HL-60/S4 treated with retinoic acid at 250 ng/mL for 4 days and 3 days (cell line): Measurements from ENCODE around the gene FOXN3.

Experiments used
- in situ Hi-C: fragments of 300-500 bp; cut with MboI; formaldehyde crosslinking; loops from 2 replicates; pipeline ENCODE4 v1.7.0; 2022; ENCODE audit warnings: low sequenced_read_pairs

The FOXN3 gene, protein sequence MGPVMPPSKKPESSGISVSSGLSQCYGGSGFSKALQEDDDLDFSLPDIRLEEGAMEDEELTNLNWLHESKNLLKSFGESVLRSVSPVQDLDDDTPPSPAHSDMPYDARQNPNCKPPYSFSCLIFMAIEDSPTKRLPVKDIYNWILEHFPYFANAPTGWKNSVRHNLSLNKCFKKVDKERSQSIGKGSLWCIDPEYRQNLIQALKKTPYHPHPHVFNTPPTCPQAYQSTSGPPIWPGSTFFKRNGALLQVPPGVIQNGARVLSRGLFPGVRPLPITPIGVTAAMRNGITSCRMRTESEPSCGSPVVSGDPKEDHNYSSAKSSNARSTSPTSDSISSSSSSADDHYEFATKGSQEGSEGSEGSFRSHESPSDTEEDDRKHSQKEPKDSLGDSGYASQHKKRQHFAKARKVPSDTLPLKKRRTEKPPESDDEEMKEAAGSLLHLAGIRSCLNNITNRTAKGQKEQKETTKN

DNA sequence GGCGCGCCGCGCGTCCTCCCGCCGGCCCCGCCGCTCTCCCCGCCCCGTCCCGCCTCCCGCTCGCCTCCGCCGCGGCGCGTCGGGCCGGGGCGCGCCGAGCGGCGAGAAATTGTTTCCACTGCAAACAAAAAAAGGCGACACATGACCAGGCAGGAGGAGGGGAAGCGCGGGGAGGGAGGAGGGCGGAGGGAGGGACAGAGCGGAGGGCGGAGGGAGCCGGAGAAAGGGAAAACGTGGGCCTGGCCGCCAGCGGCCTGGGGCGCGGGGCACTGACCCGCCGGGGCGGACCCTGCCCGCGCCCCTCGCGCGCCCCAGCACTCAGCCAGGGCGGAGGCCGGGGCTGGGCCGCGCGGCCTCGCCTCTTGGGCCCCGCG, at the start of gene FOXN3:
TSS of gene FOXN3 (minus strand) at position 143 of the 374 bp plus-strand sequence. CDS start 4,757 bp downstream, outside the sequence.
- in situ Hi-C loops: loop anchor here (25.0 kb wide), 1 partner anchor 495 kb away; no protein-coding TSS in a partner anchor

DNA sequence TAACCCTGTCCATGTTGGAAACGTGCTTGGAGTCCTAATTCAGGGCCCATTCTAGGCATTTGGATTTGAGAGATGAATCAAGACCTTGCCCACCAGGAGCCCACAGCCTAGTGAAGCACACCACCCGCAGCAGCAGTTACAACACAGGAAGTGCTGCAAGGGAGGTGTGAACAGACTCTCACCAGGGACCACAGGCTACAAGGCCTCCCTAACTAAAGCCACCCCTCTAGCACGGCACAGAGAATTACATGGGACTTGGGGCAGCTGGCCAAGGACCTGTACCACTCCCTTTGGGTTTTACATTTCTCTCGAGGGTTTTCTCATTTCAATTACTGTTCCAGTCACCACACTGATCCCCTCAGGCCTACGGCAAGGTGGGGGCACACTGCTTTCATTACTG, 49.5 kb upstream of the FOXN3 start:
- in situ Hi-C loops: no loop called here

DNA sequence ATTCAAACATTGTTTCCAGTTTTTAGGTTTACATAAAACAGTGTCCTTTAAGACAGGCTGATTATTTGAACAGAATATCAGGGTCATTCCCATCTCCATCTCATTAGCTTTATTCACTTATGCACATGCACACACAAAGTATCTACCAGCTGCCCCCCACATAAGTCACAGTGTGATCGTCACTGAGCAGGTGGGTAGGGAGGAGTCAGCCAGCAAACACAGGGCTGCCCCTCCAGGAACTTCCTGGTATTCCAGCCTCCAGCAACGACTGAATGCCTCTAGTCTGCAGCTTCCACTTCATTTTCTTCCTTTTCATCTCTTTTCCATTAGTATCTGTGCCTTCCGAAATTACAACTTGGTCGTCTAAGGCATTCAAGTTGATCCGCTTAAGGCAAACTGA, 48.8 kb upstream of the FOXN3 start:
- in situ Hi-C loops: no loop called here

DNA sequence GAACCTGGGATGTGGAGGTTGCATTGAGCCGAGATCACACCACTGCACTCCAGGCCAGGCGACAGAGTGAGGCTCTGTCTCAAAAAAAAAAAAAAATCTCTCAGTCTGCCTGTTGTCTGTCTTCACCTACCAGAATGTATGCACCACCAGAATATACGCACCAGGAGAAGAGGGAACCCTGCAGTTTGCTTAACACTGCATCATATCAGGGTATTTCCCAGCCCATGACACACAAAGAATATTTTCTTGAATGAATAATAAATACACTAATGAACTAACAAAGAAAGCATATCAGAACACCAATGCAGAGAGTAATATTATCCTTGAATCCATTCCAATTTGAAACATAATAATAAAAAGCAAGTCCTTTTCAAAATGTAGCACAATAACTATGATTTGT, 44.2 kb upstream of the FOXN3 start:
- in situ Hi-C loops: no loop called here

DNA sequence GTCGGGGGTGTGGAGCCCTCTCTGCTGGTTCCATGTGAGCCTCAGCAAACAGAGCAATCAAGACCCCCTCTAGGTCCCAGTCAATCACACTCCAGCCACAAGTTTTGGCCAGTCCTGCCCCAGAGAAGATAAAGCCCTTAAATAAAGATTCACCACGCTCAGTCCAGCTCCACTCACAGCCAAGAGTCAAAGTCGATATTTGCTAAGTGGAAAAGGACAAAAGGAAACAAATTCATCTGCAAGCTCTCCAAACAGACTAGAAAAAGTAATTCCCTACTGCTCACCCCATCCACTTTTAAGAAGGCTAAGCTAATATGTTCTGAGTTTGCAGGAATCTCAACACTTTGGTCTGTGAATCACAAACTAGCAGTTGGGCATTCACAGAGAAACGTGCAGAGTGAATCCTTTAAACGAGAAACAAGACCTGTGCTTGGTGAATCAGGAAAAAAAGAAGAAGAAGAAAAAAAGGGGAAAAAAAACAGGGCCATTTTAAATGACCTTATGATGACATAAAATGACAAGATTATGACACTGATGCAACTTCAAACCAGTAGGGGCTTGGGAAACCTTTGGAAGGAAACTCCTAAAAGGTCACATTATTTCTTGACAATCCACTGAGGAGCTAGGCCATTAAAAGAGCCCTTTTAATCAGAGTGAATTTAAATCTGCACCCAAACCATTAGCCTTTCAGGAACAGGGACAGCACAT, 41.8 kb upstream of the FOXN3 start:
- in situ Hi-C loops: no loop called here

DNA sequence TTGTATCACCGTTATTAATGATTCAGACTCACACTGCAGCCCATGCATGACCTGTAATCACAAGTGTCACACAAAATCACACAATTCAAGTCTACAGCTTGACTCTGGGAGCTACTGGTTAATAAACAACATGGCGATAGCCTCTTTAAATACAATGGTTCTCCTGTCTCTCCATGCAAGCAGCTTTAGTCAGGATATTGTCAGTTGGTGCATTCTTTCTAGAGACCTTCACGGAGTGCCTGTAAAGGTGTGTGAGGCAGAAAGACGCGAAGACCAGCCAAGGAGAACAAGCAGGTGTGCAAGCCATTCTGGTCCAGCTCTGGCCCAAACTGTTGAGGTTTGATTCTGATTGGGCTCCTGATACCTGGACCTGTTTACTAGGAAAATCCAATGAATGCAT, 40.0 kb upstream of the FOXN3 start:
- in situ Hi-C loops: no loop called here

DNA sequence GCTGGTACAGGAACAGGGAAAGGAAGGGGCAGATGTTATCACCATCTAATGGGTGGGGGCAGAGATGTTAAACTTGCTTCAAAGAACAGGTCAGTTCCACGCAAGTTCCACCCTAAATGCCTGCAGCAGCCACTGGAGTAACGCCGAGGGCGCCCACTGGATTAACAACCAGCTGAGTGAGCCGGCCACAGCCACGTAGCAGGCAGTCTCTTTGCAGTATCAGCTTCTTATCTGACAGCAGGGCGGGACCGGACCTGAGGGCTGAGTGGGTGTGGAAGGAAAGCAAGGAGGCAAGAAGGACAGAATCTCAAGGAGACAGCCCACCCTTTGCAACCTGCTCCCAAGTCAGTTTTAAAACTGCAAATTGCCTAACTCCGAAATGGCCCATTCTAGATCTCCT, 38.4 kb upstream of the FOXN3 start:
- in situ Hi-C loops: no loop called here

DNA sequence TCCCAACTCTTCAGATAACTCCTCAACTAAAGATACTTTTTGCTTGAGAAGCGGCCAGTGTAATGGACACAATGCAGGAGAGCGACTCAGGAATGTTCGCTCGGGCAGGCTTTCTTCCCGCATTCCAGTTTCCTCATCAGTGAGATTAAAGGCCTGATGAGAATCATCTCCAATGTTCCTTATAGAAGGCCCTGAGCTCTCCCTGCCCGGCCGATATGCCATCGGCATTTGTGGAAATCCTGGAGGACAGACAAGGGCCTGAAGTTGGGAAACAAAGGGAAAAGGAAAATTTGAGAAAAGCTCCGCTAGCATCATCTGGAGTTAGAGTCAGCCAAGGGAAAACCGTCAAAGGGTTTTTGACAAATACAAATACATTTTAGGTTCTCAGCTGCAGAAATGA, 38.0 kb upstream of the FOXN3 start:
- in situ Hi-C loops: no loop called here

DNA sequence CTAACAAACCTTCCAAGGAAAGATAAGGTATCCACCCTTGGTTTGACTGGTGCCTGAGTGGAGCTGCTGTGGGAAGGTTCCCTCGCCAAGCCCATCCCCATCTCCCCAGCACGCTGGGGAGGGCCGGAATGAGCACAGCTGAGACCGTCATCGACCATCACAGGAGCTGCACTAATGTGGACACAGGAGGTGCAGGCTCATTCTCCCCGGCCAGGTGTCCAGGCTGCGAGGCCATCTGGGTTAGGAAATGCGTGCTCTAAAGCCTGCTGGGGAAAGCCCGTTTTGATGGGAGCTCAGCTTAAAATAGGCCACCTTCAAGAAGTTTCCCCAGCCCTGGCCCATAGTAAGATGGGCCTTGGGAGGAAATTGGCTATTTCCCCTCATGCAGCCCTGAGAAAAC, 35.2 kb upstream of the FOXN3 start:
- in situ Hi-C loops: no loop called here

DNA sequence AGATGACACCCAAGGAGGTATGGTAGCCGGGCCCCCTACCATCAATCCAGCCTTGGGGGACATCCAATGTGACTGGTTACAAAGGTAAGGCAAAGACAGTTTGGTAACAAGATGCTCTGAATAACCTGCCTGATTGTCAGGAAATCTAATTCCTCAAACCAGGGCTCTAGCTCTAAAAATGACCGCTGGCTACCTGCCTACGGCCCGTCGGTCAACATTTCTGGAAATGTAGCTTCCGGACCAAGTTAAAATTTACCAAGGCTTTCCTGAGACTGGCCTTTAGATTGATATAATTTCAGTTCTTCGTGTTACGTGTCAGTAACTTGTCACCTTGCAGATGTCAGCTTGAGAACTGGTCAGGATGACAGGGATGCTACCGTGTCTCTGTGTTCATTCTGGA, 34.2 kb upstream of the FOXN3 start:
- in situ Hi-C loops: no loop called here

DNA sequence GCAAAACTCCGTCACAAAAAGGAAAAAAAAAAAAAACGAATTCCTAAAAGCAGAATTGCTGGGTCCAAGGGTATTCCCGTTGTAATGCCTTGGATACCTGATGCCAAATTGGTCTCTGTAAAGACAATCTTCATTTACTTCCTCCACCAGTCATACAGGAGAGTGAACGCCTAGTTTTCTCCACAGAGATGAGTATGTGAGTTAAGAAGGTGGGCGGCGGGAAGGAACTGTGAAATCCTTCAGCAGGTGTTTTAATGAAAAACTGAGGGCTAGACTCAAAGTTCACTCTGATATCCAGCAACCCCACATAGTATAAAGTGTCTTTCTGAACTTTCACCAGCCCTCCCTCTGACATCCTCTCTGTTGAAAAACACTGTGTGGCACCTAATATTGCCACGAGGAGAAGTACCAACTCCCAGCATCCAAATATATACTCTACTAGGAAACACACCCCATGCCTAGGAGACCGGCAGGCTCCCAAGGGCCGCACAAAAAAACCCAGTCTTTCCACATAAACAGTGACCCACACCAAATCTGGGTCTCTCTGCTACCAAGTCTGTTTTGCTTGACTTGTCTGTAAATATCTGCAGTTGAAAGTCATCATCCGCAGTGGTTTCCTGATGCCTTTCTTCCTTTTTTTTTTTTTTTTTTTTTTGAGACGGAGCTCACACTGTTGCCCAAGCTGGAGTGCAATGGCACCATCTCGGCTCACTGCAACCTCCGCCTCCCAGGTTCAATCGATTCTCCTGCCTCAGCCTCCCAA, 30.3 kb upstream of the FOXN3 start:
- in situ Hi-C loops: no loop called here

DNA sequence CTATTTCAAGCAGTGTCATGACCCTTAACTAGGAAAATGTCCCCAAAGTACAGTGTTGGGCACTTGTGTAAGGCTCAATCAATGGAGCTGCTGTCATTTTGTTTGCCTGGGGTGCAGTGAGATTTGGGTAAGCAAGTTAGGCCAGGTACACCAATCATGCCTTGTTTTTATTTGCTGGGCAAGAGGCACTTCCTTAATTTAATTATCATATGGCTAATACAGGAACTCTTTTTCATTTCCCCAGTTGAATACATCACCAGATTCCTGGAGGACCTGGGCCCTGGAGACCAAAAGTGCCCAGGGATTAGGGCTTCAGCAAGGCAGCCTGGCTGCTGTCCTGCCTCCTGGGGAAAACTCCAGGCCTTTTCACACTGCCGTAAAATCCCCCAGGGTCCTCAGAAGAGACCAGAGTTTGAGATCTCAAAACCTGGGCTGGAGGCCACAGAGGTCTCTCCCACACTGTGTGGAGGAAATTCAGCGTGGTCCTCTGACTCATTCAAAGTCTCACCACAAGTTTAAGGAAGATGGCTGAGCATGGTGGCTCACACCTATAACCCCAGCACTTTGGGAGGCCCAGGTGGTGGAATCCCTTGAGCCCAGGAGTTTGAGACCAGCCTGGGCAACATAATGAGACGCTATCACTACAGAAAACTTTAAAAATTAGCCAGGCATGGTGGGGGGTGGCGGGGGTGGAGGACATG, 28.4 kb upstream of the FOXN3 start:
- in situ Hi-C loops: no loop called here

DNA sequence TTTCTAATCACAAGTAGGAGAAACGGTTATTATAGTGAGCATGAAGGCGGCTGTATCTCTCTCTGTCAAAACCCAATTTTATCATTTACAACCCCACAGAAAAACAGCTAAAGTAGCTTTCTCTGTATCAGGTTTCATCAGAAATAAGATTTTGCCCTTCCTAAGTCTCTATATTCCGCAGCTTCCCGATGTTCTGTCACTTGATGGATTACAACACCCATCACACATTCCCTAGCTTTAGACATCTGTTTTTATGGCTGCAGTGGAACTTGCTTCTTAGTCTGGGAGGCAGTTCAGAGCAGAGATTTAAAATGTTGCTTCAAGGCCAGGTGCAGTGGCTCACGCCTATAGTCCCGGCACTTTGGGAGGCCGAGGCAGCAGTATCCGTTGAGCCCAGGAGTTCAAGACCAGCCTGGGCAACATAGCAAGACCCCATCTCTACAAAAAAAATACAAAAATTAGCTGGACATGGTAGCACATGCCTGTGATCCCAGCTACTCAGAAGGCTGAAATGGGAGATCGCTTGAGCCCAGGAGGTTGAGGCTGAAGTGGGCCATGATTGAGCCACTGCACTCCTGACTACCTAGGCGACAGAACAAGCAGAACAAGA, 27.6 kb upstream of the FOXN3 start:
- in situ Hi-C loops: no loop called here

DNA sequence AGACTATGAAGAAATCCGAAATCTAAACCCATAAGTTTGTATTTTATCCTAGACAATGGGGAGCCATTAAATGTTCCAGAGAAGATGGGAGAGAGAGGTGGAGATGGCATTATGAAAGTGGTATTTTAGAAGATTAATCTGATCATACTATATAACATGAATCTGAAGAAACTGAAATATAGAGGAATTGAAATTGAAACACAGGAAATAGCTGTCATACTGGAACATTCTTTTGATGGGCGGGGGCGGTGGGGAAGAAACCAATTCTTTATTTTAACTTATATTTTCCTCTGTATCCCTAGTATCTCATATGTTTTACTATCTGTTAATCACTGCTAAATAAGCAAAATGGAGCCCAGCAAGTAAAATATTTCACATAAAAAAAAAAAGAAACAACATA, 27.0 kb upstream of the FOXN3 start:
- in situ Hi-C loops: no loop called here

DNA sequence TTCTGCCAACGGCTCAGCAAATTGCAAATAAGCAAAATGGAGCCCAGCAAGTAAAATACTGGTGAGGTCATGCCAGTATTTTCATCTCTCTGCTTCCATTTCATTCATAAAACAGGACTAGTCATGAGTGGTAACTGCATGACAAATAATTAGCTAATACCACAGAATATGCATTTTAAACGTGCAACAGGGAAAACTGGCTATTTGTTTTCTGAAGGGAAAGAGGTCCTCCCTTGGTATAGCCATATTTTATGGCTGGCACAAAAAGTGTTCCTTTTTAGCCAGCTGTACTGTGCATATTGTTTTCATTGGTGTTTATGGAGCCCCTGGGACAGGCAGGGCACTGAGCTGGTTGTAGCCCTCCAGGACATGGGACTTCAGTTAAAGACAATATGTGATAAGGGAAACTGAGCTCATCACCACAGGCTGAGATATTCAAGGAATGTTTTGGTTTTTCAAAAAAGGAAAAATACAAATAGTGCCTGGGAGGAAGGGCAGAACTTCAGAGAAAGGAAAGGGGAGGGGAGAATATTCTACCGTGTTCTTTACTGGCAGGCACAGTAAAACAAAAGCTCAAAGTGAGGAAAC, 26.1 kb upstream of the FOXN3 start:
- in situ Hi-C loops: no loop called here

DNA sequence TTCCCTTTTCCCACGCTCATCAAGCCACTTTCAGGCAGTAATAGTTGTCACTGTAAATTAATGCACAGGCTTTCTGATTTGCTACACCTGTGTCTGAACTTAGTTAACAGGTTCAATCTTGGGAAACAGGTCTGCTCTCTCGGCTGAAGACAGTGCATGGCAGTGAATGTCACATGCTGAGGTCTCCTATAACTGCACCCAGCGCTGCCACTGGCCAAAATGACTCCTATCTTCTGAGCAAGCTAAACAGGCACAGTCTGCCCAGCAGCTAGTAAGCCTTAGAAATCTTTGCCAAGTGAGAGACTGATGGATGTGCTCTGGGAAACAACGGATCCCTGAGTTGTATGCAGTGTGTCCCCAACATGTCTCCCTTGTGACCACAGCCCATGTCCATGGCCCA, 25.2 kb upstream of the FOXN3 start:
- in situ Hi-C loops: no loop called here

DNA sequence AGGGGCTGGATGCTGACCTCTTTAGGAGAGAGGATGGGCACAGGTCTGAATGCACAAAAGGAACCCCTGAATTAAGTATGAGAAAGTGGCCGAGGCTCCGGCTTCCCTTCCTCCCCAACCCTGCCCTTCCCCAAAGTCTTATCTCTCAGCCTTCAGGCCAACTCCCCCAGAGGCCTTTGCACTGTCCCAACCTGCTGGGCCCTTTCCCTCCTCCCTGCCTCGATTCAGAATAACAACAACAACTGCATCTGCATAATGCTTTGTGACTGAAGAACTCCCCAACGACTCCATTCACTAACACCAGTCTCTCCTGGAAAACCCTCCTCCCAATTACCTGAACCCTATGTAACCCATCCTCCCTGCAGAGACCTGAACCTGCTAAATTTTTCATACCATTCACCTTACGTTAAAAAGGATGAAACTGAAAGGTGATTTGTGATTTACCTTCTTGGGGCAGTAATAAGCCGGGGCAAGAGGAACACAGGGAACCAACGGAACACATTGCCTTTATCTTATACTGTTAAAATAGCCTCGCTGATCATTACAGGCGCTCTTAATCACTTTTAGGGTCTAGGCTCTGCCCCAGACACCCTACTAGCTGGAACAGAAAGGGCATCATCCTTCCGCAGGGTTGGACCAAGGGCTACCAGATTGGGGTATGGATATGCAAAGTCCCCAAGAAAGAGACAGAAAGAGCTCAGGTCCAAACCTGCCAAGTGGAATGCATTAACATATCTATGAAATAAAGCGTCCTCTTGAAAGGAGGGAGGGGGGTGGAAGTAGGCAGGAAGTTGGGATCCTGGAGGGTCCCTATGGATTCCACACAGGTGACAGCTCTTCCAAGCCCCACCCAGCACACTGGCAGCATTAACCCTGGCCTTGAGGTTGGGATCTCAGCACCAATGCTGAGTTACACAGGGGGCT, 24.2 kb upstream of the FOXN3 start:
- in situ Hi-C loops: no loop called here

DNA sequence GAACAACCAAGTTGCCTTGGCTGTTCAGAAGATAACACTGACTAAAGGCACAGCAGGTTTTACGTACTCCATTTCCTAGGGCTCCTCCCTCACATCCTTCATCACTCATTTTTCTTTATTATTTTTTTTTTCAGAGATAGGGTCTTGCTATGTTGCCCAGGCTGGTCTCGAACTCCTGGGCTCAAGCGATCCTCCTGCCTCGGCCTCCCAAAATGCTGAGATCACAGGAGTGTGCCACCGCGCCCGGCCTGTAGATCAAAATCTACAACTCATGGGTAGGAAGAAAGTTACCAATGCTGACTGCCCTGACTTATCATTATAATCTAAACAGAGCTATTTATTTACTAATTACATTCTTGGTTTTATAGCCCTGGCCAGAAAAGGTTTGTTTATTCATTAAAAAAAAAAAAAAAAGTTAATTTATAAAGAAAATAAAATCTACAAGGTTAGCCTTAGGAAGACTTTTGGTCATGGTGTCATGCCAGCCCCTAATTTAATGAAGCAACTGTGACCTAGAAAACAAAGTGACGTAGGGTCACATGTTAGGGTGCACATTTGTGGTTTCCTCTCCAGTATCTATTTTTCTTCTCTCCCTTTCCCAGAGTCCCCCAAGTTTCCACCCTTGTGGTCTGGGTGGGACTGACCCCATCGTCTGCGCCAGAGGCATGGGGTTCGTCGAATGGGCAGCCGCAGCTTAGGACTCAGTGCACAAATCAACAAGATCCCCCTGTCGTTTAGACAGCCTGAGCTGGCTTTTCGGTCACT, 19.0 kb upstream of the FOXN3 start:
- in situ Hi-C loops: no loop called here
